Kidney epithelial cell (primary cell): ENCODE data around the gene PTPN4. TPM values are rescaled to one million over a fixed set of nuclear protein-coding genes. Genes with fewer than 3 reads are reported as not detected.

Source experiments
- DNase-seq: peaks from one replicate; pipeline ENCODE4 v3.0.0-alpha.2; 2010; ENCODE audit warnings: low read depth
- H3K27me3 ChIP-seq: 2 replicates; pipeline ENCODE4 v1.6.0; 2011; ENCODE audit warnings: low read length; ENCODE audit not compliant: control insufficient read depth, insufficient read depth
- H3K36me3 ChIP-seq: 2 replicates; pipeline ENCODE4 v1.5.1; 2011; ENCODE audit warnings: low read length; ENCODE audit not compliant: control insufficient read depth, insufficient read depth
- H3K4me3 ChIP-seq: 2 replicates; pipeline ENCODE4 v1.5.1; 2011; ENCODE audit warnings: low read depth, mild to moderate bottlenecking, control low read depth, low read length
- CTCF ChIP-seq: IDR thresholded peaks from 2 replicates; pipeline ENCODE4 v1.5.1; 2011; ENCODE audit warnings: mild to moderate bottlenecking, moderate library complexity, low read length, control low read depth, inconsistent platforms; ENCODE audit not compliant: insufficient read depth, poor library complexity, severe bottlenecking
- total RNA-seq: library from RNA; depleted of rRNA; stranded (reverse); fragments of >200 nt; gene quantifications from 2 replicates; pipeline ENCODE4 v1.2.3, GENCODE V29; 2015

Gene PTPN4
- total RNA-seq, 1 donor from 2014 or later: 11.5 TPM

GRCh38 chr2:119721462-119721861 is 38.3 kb upstream of the PTPN4 start:
- no peak overlapping the region for H3K4me3 ChIP-seq
- no peaks in the 10 kb centered on the region for H3K27me3 ChIP-seq
- TF ChIP-seq CTCF: no peak
- no peak for DNase-seq
- H3K36me3 ChIP-seq: no peaks in the 10 kb centered on the region

GRCh38 chr2:119721904-119722303 is 37.8 kb upstream of the PTPN4 start:
- no peaks in the 10 kb centered on the region for H3K36me3 ChIP-seq
- no peak overlapping the region for H3K4me3 ChIP-seq
- no peaks in the 10 kb centered on the region for H3K27me3 ChIP-seq
- TF ChIP-seq CTCF: no peak
- no peak for DNase-seq

GRCh38 chr2:119723186-119723585 is 36.5 kb upstream of the PTPN4 start:
- no peak overlapping the region for H3K4me3 ChIP-seq
- no peak for TF ChIP-seq CTCF
- H3K27me3 ChIP-seq: no peaks in the 10 kb centered on the region
- H3K36me3 ChIP-seq: no peaks in the 10 kb centered on the region
- no peak for DNase-seq

GRCh38 chr2:119723784-119724467 is 35.8 kb upstream of the PTPN4 start:
- no peak for TF ChIP-seq CTCF
- no peak for DNase-seq

GRCh38 chr2:119724656-119725485 is 34.9 kb upstream of the PTPN4 start:
- no peak overlapping the region for H3K4me3 ChIP-seq
- no peak for TF ChIP-seq CTCF
- DNase-seq: no peak

More at GRCh38 chr2:119723784-119724467, 35.8 kb upstream of the PTPN4 start:
- Histone ChIP-seq H3K4me3 (no peak overlapping the region), H3K36me3 (no peaks in the 10 kb centered on the region), H3K27me3 (no peaks in the 10 kb centered on the region)

More at GRCh38 chr2:119724656-119725485, 34.9 kb upstream of the PTPN4 start:
- Histone ChIP-seq H3K27me3 (no peaks in the 10 kb centered on the region), H3K36me3 (no peaks in the 10 kb centered on the region)
